WI38 (cell line): ENCODE results near the gene ERAS.

Source experiments
- H3K4me3 ChIP-seq: 2 replicates; pipeline ENCODE4 v1.5.1; 2011; ENCODE audit warnings: low read depth, mild to moderate bottlenecking, control low read depth, low read length
- CTCF ChIP-seq: IDR thresholded peaks from 2 replicates; pipeline ENCODE4 v1.5.1; 2012; ENCODE audit warnings: low read depth, mild to moderate bottlenecking, control low read depth, low read length

The ERAS gene

GRCh38 chrX:48800574-48801279 is 25.6 kb upstream of the ERAS start:
- H3K4me3 ChIP-seq: peak overlapping the region; percentile 62

GRCh38 chrX:48801280-48802088 is 24.8 kb upstream of the ERAS start, which contains the start of gene HDAC6:
Gene HDAC6, plus strand, starts transcription at chrX:48802067. Its CDS starts 626 bp downstream, at chrX:48802693.
- peak within 1 kb of the TSS; percentile 62 for H3K4me3 ChIP-seq
- TF ChIP-seq CTCF: no peak

More at GRCh38 chrX:48800574-48801279, 25.6 kb upstream of the ERAS start:
- TF ChIP-seq CTCF: no peak

DNA sequence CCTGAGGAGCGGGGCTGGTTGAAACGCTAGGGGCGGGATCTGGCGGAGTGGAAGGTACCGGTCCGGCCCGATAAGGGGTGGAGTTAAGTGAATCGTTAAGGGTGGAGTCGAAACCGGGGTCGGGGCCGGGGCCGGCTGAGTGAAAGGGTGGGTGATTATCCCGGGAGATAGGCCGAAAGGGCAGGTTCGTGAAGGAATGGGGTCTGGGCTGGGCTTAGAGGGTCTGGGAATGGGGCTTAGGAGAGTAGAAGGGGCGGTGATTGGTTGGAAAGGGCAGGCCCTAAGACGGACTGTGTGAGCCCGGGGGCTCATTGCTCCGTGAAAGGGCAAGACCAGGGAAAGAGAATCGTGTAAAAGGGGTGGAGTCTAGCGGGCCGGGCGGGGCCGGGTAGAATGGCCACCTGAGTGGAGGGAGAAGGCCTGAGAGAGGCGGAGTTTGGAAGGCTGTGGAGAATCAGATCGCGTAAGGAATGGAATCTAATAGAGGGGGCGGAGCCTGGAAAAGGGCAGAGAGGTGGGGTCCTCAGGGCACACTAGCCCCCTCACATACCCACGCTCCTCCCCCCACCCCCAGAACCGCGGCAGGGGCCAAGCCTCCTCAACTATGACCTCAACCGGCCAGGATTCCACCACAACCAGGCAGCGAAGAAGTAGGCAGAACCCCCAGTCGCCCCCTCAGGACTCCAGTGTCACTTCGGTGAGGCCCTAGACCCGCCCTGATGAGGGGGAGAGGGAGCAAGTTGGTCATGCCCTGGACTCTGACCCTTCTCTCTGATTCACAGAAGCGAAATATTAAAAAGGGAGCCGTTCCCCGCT is 24.0 kb upstream of the ERAS start:
- no peak for TF ChIP-seq CTCF

DNA sequence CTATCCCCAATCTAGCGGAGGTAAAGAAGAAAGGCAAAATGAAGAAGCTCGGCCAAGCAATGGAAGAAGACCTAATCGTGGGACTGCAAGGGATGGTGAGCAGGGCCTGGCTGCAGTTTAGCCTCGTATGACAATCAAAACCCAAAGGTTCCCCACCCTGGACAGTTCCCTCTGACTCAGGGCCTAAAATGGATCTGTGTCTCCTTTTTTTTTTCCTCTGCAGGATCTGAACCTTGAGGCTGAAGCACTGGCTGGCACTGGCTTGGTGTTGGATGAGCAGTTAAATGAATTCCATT is 23.5 kb upstream of the ERAS start:
- peak overlapping the region; percentile 53 for H3K4me3 ChIP-seq
- TF ChIP-seq CTCF: no peak

More for the DNA sequence above, 24.0 kb upstream of the ERAS start:
- H3K4me3 ChIP-seq: peak overlapping the region; percentile 53

- TF ChIP-seq CTCF: no peak
Observed at GRCh38 chrX:48806081-48806480, 20.2 kb upstream of the ERAS start.

GRCh38 chrX:48813644-48814043 is 12.7 kb upstream of the ERAS start:
- no peak for TF ChIP-seq CTCF
- H3K4me3 ChIP-seq: no peak overlapping the region

More at GRCh38 chrX:48806081-48806480, 20.2 kb upstream of the ERAS start:
- no peak overlapping the region for H3K4me3 ChIP-seq
